Ovary (tissue), 9 donors: ENCODE data around the gene CENPX. TPM values are rescaled to one million over a fixed set of nuclear protein-coding genes. Genes with fewer than 3 reads are reported as not detected.

Source experiments
- DNase-seq, 5 donors: peaks; one replicate each; pipeline ENCODE4 v3.0.0-alpha.2; 2019 to 2020
- H3K27ac ChIP-seq, 2 donors: fragments of 200-600 bp; one replicate each; pipeline versions ENCODE4 v1.5.1 to v1.8.0; 2019 to 2022
- H3K27me3 ChIP-seq: fragments of 200-600 bp; one replicate; pipeline ENCODE4 v1.8.0; 2022
- H3K36me3 ChIP-seq: fragments of 200-600 bp; sonication (generic); one replicate; pipeline ENCODE4 v1.5.1; 2019
- H3K4me1 ChIP-seq: one replicate; pipeline ENCODE4 v1.8.1; 2013; ENCODE audit warnings: mild to moderate bottlenecking, moderate library complexity; ENCODE audit not compliant: insufficient read depth
- H3K4me3 ChIP-seq: fragments of 200-600 bp; sonication (generic); one replicate; pipeline ENCODE4 v1.5.1; 2017
- H3K9me3 ChIP-seq, 2 donors: fragments of 200-600 bp in 1 of 2; sonication (generic) in 1 of 2; one replicate each; pipeline versions ENCODE4 v1.5.1 to v1.8.1; 2013 to 2019; ENCODE audit warnings: mild to moderate bottlenecking in 1 of 2, moderate library complexity in 1 of 2
- EP300 ChIP-seq: sonication (generic); formaldehyde crosslinking; IDR thresholded peaks from one replicate; pipeline ENCODE4 v1.6.1; 2017; ENCODE audit warnings: antibody characterized with exemption
- POLR2A ChIP-seq: fragments of 450-650 bp; IDR thresholded peaks from one replicate; pipeline ENCODE4 v1.6.1; 2017; ENCODE audit warnings: antibody characterized with exemption, mild to moderate bottlenecking, moderate library complexity
- WGBS, 3 donors: extraction: QIAGEN DNeasy Blood & Tissue Kit in 1 of 3; methylation state at CpG; one replicate each; pipeline versions ENCODE4 v1.1.5 to v1.1.7; 2013 to 2017; 5-methylcytosine and 5-hydroxymethylcytosine counted together
- intact Hi-C, 4 donors: fragments of 100-400 bp; cut with DNase I; formaldehyde crosslinking; loops; one replicate each; pipeline versions ENCODE4 v1.11.0 to v1.15.1; 2022 to 2023
- polyA plus RNA-seq, 2 donors: library from polyadenylated mRNA; stranded (reverse); fragments of 200-250 nt in 1 of 2; fragments of 350-450 nt in 1 of 2; fragmentation: Illumina TruSeq in 1 of 2; extraction: RNeasy Lipid Tissue Mini Kit (QIAGEN cat#74804) in 1 of 2; gene quantifications; one replicate each; pipeline ENCODE4 v1.2.3, GENCODE V29; 2013 to 2014
- total RNA-seq, 7 donors: library from RNA; depleted of rRNA in 2 of 7; stranded (reverse); fragments of >200 nt in 2 of 7; fragmentation: NEBNext Ultra II Directional in 3 of 7; extraction: Animal tissue kit (Norgen Biotek cat#: 25700) in 3 of 7; gene quantifications; one replicate each; pipeline versions ENCODE4 v1.1.0 to v1.2.4, GENCODE V29; 2016 to 2023
- TF ChIP-seq, protein P1 (sequence below), 3 donors: fragments of 450-650 bp in 2 of 3; fragments of 200-600 bp in 1 of 3; IDR thresholded peaks; one replicate each; pipeline versions ENCODE4 v1.5.1 to v1.8.0; 2016 to 2022; ENCODE audit warnings: antibody characterized with exemption in 3 of 3, mild to moderate bottlenecking in 1 of 3
- donor health status: DM: no; HTN: no; CAD: no; lungs with moderate emphysema.
- donor health status: DM: no; HTN: no; CAD: no.
- donor health status: Bipolar disorder and iron deficiency.
- donor health status: DM: yes; HTN: yes; CAD: no.
- donor health status: DM: no; HTN: no; CAD: no.
- donor health status: DM: yes; HTN: yes; CAD: no.

CENPX gene
- total and polyA plus RNA-seq, 9 donors = 3.3 to 68.8 (median 35.3) TPM

GRCh38 chr17:82064433-82065192 lies 41.9 kb upstream of the CENPX start:
- TF ChIP-seq POLR2A (no peak), EP300 (no peak)
- TF ChIP-seq, protein P1, sequence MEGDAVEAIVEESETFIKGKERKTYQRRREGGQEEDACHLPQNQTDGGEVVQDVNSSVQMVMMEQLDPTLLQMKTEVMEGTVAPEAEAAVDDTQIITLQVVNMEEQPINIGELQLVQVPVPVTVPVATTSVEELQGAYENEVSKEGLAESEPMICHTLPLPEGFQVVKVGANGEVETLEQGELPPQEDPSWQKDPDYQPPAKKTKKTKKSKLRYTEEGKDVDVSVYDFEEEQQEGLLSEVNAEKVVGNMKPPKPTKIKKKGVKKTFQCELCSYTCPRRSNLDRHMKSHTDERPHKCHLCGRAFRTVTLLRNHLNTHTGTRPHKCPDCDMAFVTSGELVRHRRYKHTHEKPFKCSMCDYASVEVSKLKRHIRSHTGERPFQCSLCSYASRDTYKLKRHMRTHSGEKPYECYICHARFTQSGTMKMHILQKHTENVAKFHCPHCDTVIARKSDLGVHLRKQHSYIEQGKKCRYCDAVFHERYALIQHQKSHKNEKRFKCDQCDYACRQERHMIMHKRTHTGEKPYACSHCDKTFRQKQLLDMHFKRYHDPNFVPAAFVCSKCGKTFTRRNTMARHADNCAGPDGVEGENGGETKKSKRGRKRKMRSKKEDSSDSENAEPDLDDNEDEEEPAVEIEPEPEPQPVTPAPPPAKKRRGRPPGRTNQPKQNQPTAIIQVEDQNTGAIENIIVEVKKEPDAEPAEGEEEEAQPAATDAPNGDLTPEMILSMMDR (IDR thresholded peaks at IDR 0.05) = no peak
- DNase-seq = no peak
- Histone ChIP-seq H3K27ac (peak overlapping the region in 1 of 2 donors; percentile 64), H3K4me3 (peak overlapping the region; percentile 95), H3K36me3 (no peaks in the 10 kb centered on the region), H3K4me1 (peaks cover 6% of the 10 kb centered on the region), H3K9me3 (no peaks in the 10 kb centered on the region), H3K27me3 (no peaks in the 10 kb centered on the region)
- intact Hi-C loops = no loop called here
- 25 to 59% (median 27%) methylated on average over 16 to 36 of the region's 36 CpGs for WGBS, 3 donors

DNA sequence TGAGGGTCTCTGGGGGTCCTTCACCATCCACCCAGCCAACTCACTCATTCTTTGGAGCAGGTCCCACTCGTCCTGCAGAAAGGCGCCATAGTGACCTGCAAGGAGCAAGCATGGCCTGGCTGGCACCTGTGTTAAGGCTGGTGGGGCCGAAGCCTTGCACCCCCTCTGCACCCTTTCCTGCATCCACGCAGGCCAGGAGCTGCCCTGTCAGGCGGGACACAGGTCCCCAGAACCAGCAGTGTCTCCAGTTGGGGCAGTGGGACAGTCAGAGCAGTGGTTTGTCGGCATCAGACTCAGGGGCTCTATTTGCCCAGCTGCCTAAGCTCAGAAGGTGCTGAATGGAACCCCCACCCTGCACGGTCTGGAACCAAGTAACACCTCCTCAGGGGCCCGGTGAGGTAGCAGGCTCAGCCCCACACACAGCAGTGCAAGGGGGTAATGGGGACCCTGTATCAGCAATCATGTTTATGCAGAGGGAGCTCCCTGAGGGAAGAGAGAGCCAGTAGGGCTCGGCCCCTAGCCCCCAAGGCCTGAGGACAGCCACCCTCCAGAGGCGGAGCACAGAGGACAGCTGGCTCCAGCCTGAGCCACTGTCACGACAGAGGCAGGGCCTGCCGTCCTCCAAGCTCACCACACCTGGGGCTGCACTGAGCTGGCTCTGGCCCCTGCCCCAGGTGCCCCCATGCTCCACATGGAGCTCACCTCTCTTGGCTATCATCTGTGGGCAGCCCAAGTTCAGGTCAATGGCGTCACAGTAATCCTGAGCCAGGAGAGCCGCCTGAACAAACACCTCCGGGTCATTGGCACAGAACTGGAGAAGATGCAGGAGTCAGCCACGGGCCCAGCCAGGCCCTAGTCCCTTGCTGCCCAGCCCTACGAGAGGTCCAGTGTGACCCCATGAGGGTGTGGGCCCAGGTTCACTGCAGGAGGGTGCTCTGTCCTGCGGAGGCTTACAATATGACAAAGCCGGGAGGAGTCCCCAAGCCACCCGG lies 41.0 kb upstream of the CENPX start:
- no peak overlapping the region for H3K4me3 ChIP-seq

GRCh38 chr17:82062984-82063368 lies 40.3 kb upstream of the CENPX start:
- 73 to 86% (median 82%) methylated on average over 2 to 9 of the region's 9 CpGs for WGBS, 3 donors
- DNase-seq = no peak
- no peaks in the 10 kb centered on the region for H3K27me3 ChIP-seq
- H3K27ac ChIP-seq = no peak overlapping the region
- intact Hi-C loops = no loop called here
- H3K9me3 ChIP-seq = no peaks in the 10 kb centered on the region
- TF ChIP-seq POLR2A (no peak), EP300 (no peak)
- TF ChIP-seq, protein P1 (IDR thresholded peaks at IDR 0.05) = no peak
- no peak overlapping the region for H3K4me3 ChIP-seq
- H3K36me3 ChIP-seq = no peaks in the 10 kb centered on the region
- H3K4me1 ChIP-seq = peaks cover 6% of the 10 kb centered on the region

More for the DNA sequence above, 41.0 kb upstream of the CENPX start:
- 75 to 84% (median 78%) methylated on average over 14 to 20 of the region's 20 CpGs for WGBS, 3 donors
- no peak for DNase-seq
- intact Hi-C loops = no loop called here
- no peak for TF ChIP-seq POLR2A
- no peak for TF ChIP-seq EP300
- TF ChIP-seq, protein P1 (IDR thresholded peaks at IDR 0.05) = no peak
- no peak overlapping the region for H3K27ac ChIP-seq
- no peaks in the 10 kb centered on the region for H3K36me3 ChIP-seq
- no peaks in the 10 kb centered on the region for H3K27me3 ChIP-seq
- H3K4me1 ChIP-seq = peaks cover 6% of the 10 kb centered on the region
- no peaks in the 10 kb centered on the region for H3K9me3 ChIP-seq

DNA sequence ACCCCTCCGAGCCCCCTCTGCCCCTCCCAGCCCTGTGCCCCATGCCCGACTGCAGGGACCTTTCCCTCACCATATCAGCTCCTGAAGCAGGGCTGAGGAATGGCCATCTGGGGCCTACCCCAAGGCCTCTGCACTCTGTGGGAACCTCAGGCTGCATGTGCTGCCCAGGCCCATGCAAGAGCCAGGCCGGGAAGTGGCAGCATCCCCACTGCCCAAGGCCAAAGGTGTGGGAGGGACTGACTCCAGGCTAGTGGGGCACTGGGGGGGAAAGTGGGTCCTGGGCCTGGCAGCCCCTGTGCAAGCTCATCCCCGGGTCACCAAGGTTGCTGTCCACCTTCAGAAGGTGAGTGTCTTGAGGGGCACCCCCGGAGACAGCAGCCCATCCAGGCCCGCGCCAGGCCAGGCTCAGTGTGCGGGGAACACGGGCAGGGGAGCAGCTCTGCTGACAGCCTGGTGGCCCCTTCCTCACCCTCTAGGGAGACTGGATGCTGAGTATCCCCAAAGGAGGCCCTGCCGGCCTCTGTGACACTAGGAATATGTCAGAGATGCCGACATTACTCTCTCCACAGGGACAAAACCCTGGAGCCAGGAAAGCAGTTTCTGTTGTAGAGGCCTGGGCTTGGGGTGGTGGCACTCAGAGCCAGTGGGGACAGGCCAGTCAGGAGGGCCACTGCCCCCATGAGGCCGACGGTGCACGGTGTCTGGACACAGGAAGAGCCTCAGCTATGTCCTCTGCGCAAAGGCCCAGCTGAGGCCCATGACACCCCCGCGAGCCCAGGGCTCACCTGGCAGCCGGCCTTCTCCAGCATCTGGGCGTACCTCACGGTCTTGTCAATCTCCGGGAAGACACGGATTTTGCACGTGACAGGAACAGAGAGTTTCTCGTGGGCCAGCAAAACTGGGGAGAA lies 39.7 kb upstream of the CENPX start:
- Histone ChIP-seq H3K36me3 (no peaks in the 10 kb centered on the region), H3K27me3 (no peaks in the 10 kb centered on the region), H3K4me1 (peaks cover 6% of the 10 kb centered on the region), H3K27ac (no peak overlapping the region), H3K9me3 (no peaks in the 10 kb centered on the region), H3K4me3 (no peak overlapping the region)
- intact Hi-C loops = no loop called here
- 72 to 78% (median 74%) methylated on average over 21 to 24 of the region's 24 CpGs for whole genome bisulfite sequencing, 3 donors
- TF ChIP-seq, protein P1 (IDR thresholded peaks at IDR 0.05) = no peak
- TF ChIP-seq EP300 = no peak
- no peak for TF ChIP-seq POLR2A
- DNase-seq = no peak
